Left lung (tissue), 10 donors: ENCODE measurements around the gene IL36RN. TPM values are rescaled to one million over a fixed set of nuclear protein-coding genes. Genes with fewer than 3 reads are reported as not detected.

ENCODE experiments used
- ATAC-seq: fragments of 200-7000 bp; cut with Tn5 transposase; one replicate; pipeline ENCODE4 v1.9.1; 2020; ENCODE audit warnings: moderate library complexity
- DNase-seq, 4 donors: peaks; one replicate each; pipeline ENCODE4 v3.0.0-alpha.2; 2013 to 2020
- H3K27ac ChIP-seq, 2 donors: fragments of 200-600 bp; sonication (generic) in 1 of 2; one replicate each; pipeline versions ENCODE4 v1.5.0 to v1.8.0; 2020 to 2021
- H3K27me3 ChIP-seq, 2 donors: fragments of 200-600 bp; sonication (generic) in 1 of 2; one replicate each; pipeline versions ENCODE4 v1.5.0 to v1.8.0; 2020 to 2021
- H3K36me3 ChIP-seq, 2 donors: fragments of 200-600 bp; sonication (generic) in 1 of 2; one replicate each; pipeline versions ENCODE4 v1.5.0 to v1.8.0; 2020 to 2021
- H3K4me1 ChIP-seq, 2 donors: fragments of 200-600 bp; one replicate each; pipeline ENCODE4 v1.8.0; 2021
- H3K4me3 ChIP-seq, 2 donors: fragments of 200-600 bp; sonication (generic) in 1 of 2; one replicate each; pipeline versions ENCODE4 v1.5.0 to v1.8.0; 2020 to 2021; ENCODE audit warnings: mild to moderate bottlenecking in 1 of 2
- H3K9me3 ChIP-seq, 2 donors: fragments of 200-600 bp; sonication (generic) in 1 of 2; one replicate each; pipeline versions ENCODE4 v1.5.0 to v1.8.0; 2020 to 2021
- CTCF ChIP-seq, 2 donors: fragments of 200-600 bp; sonication (generic) in 1 of 2; IDR thresholded peaks; one replicate each; pipeline versions ENCODE4 v1.5.0 to v1.8.0; 2021; ENCODE audit warnings: antibody characterized with exemption in 2 of 2
- intact Hi-C, 2 donors: fragments of 100-400 bp; cut with DNase I; formaldehyde crosslinking; loops; one replicate each; pipeline versions ENCODE4 v1.11.2 to v1.14.2; 2022
- polyA plus RNA-seq, 6 donors: library from polyadenylated mRNA; unstranded; fragments of 120-200 nt; gene quantifications; one replicate each; pipeline ENCODE4 v1.2.1, GENCODE V29; 2013; ENCODE audit not compliant: insufficient read length in 6 of 6
- total RNA-seq, 2 donors: library from RNA; stranded (reverse); fragmentation: NEBNext Ultra II Directional; extraction: Animal tissue kit (Norgen Biotek cat#: 25700); gene quantifications; one replicate each; pipeline ENCODE4 v1.2.1, GENCODE V29; 2021
- donor health status: DM: no; HTN: yes; CAD: no.
- donor health status: DM: no; HTN: no; CAD: no.

IL36RN gene
- total and polyA plus RNA-seq, 8 donors = 0.04 to 0.14 (median 0.10) TPM; not detected in 5

GRCh38 chr2:113064281-113064680 lies 5.3 kb downstream of the IL36RN start:
- Histone ChIP-seq H3K27me3 (peaks cover 0 to 7% of the 10 kb centered on the region in 2 donors), H3K4me1 (no peaks in the 10 kb centered on the region), H3K4me3 (no peak overlapping the region), H3K36me3 (no peaks in the 10 kb centered on the region), H3K9me3 (no peaks in the 10 kb centered on the region), H3K27ac (no peak overlapping the region)
- intact Hi-C loops = no loop called here
- TF ChIP-seq CTCF (IDR thresholded peaks at IDR 0.05) = no peak
- DNase-seq (no peak), ATAC-seq (no peak)

- ATAC-seq (no peak), DNase-seq (no peak)
- intact Hi-C loops = no loop called here
- H3K27me3 ChIP-seq = peaks cover 0 to 7% of the 10 kb centered on the region in 2 donors
- no peak overlapping the region for H3K27ac ChIP-seq
- H3K9me3 ChIP-seq = no peaks in the 10 kb centered on the region
- no peaks in the 10 kb centered on the region for H3K4me1 ChIP-seq
- no peaks in the 10 kb centered on the region for H3K36me3 ChIP-seq
- no peak overlapping the region for H3K4me3 ChIP-seq
- no peak for TF ChIP-seq CTCF (IDR thresholded peaks at IDR 0.05)
These were observed 5.9 kb downstream of the IL36RN start for GRCh38 chr2:113064898-113065297.

- Histone ChIP-seq H3K36me3 (no peaks in the 10 kb centered on the region), H3K27me3 (no peaks in the 10 kb centered on the region), H3K9me3 (no peaks in the 10 kb centered on the region), H3K4me3 (no peak within 1 kb of the TSS), H3K4me1 (no peaks in the 10 kb centered on the region), H3K27ac (no peak within 1 kb of the TSS)
- no peak for ATAC-seq
- TF ChIP-seq CTCF (IDR thresholded peaks at IDR 0.05) = no peak
- intact Hi-C loops = no loop called here
- no peak for DNase-seq
These were observed 8.7 kb downstream of the IL36RN start, which contains the start of gene IL1F10 for GRCh38 chr2:113067681-113068080. TSS of gene IL1F10 (plus strand) at chr2:113067970. CDS start at chr2:113072739, 4,769 bp downstream.

GRCh38 chr2:113068249-113068648 lies 9.3 kb downstream of the IL36RN start:
- Histone ChIP-seq H3K4me1 (no peaks in the 10 kb centered on the region), H3K36me3 (no peaks in the 10 kb centered on the region), H3K27me3 (no peaks in the 10 kb centered on the region), H3K27ac (no peak overlapping the region), H3K4me3 (no peak overlapping the region), H3K9me3 (no peaks in the 10 kb centered on the region)
- ATAC-seq (no peak), DNase-seq (no peak)
- intact Hi-C loops = no loop called here
- no peak for TF ChIP-seq CTCF (IDR thresholded peaks at IDR 0.05)

GRCh38 chr2:113068706-113069485 lies 9.9 kb downstream of the IL36RN start:
- intact Hi-C loops = no loop called here
- Histone ChIP-seq H3K36me3 (no peaks in the 10 kb centered on the region), H3K27ac (no peak overlapping the region), H3K27me3 (no peaks in the 10 kb centered on the region), H3K4me3 (no peak overlapping the region), H3K9me3 (no peaks in the 10 kb centered on the region), H3K4me1 (no peaks in the 10 kb centered on the region)
- DNase-seq = peak in 1 of 4 donors; percentile 11
- TF ChIP-seq CTCF (IDR thresholded peaks at IDR 0.05) = no peak
- no peak for ATAC-seq
